Measurements from ENCODE around the gene PARP8.

- TF ChIP-seq POLR2AphosphoS5 (IDR thresholded peaks at IDR 0.05; ENCODE audit: low read depth, low read length) (no peak), POLR2A (IDR thresholded peaks at IDR 0.05; ENCODE audit: low read depth, low read length) (no peak), POU2F2 (IDR thresholded peaks at IDR 0.05; ENCODE audit: low read depth, low read length) (no peak), TAF1 (IDR thresholded peaks at IDR 0.05; ENCODE audit: low read depth, low read length) (no peak), PAX5 (IDR thresholded peaks at IDR 0.05; ENCODE audit: insufficient read depth, low read length, severe bottlenecking) (no peak), SPI1 (IDR thresholded peaks at IDR 0.05; ENCODE audit: low read depth, low read length) (no peak)
These were observed 1.3 kb upstream of the PARP8 start for GRCh38 chr5:50665091-50665490.
